ENCODE results near the gene GPER1.

The GPER1 gene

GRCh38 chr7:1103789-1104515 is 16.0 kb downstream of the GPER1 start:
- DNase-seq (ENCODE audit: low read depth) = no peak
- no peak for TF ChIP-seq CTCF (IDR thresholded peaks at IDR 0.05; ENCODE audit: control insufficient read depth, insufficient read depth, low read depth, low read length, missing control alignments)
- H3K4me3 ChIP-seq (ENCODE audit: control insufficient read depth, low read depth, low read length) = no peak overlapping the region

- no peak for TF ChIP-seq CTCF (IDR thresholded peaks at IDR 0.05; ENCODE audit: control insufficient read depth, insufficient read depth, low read depth, low read length, missing control alignments)
- DNase-seq (ENCODE audit: low read depth) = no peak
- no peak overlapping the region for H3K4me3 ChIP-seq (ENCODE audit: control insufficient read depth, low read depth, low read length)
Observed at GRCh38 chr7:1104516-1105179, 16.7 kb downstream of the GPER1 start.

GRCh38 chr7:1105189-1105588 is 17.3 kb downstream of the GPER1 start:
- no peak for TF ChIP-seq CTCF (IDR thresholded peaks at IDR 0.05; ENCODE audit: control insufficient read depth, insufficient read depth, low read depth, low read length, missing control alignments)
- no peak overlapping the region for H3K4me3 ChIP-seq (ENCODE audit: control insufficient read depth, low read depth, low read length)
- DNase-seq (ENCODE audit: low read depth) = no peak

- TF ChIP-seq CTCF (IDR thresholded peaks at IDR 0.05; ENCODE audit: control insufficient read depth, insufficient read depth, low read depth, low read length, missing control alignments) = no peak
- DNase-seq (ENCODE audit: low read depth) = no peak
- H3K4me3 ChIP-seq (ENCODE audit: control insufficient read depth, low read depth, low read length) = no peak overlapping the region
Observed at GRCh38 chr7:1106063-1106792, 18.3 kb downstream of the GPER1 start.

GRCh38 chr7:1106793-1107421 is 19.0 kb downstream of the GPER1 start:
- TF ChIP-seq CTCF (IDR thresholded peaks at IDR 0.05; ENCODE audit: control insufficient read depth, insufficient read depth, low read depth, low read length, missing control alignments) = no peak
- DNase-seq (ENCODE audit: low read depth) = no peak
- H3K4me3 ChIP-seq (ENCODE audit: control insufficient read depth, low read depth, low read length) = no peak overlapping the region

GRCh38 chr7:1108264-1108920 is 20.5 kb downstream of the GPER1 start:
- no peak overlapping the region for H3K4me3 ChIP-seq (ENCODE audit: control insufficient read depth, low read depth, low read length)
- no peak for DNase-seq (ENCODE audit: low read depth)
- TF ChIP-seq CTCF (IDR thresholded peaks at IDR 0.05; ENCODE audit: control insufficient read depth, insufficient read depth, low read depth, low read length, missing control alignments) = no peak

All from AG09309 (cell line).